ENCODE results near the gene PTF1A.

PTF1A gene, protein sequence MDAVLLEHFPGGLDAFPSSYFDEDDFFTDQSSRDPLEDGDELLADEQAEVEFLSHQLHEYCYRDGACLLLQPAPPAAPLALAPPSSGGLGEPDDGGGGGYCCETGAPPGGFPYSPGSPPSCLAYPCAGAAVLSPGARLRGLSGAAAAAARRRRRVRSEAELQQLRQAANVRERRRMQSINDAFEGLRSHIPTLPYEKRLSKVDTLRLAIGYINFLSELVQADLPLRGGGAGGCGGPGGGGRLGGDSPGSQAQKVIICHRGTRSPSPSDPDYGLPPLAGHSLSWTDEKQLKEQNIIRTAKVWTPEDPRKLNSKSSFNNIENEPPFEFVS

DNA sequence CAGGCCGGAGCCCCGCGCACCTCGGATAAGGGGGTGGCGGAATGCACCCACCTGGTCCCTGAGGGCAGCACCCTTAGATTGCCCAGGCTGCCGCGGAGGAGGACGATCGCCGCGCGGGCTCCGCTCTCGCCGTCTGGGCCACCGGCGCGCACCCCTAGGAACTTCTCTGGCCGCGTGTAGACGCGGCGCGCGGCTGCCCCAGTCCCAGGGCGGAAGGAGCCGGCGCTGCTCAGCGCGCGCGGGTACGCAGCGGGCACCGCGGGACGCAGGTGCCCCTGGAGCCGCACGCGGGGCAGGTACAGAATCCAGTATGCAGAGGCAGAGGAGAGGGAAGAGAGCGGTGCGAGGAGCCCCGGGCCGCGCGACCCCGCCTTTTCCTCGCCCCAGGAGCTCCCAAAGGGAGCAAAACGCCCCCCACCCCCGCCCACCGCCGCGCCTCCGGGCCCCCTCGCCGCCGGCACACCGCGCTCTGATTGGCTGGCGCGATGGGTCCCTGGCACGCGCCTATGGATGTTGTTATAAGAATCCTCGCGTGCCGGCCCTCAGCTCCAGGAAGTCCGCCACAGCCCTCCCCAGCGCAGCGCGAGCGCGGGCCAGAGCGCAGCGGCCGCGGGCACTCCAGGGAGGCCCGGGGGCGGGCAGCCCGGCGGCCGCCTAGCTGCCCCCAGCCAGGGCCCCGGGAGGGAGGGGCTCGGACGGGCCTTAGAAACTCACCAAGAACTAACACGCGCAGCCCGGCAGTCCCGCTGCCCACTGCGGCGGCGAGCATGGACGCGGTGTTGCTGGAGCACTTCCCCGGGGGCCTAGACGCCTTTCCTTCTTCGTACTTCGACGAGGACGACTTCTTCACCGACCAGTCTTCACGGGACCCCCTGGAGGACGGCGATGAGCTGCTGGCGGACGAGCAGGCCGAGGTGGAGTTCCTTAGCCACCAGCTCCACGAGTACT is at the start of gene PTF1A:
PTF1A (plus strand) TSS at position 549 of the 948 bp plus-strand sequence; CDS start at position 768, 219 bp downstream.
- H3K4me3 ChIP-seq (ENCODE audit: low read depth, low read length) = peak within 1 kb of the TSS; percentile 41
- no peak within 1 kb of the TSS for H3K9ac ChIP-seq (ENCODE audit: low read length)
- H3K36me3 ChIP-seq (ENCODE audit: control insufficient read depth, insufficient read depth, low read length) = no peaks in the 10 kb centered on the region
- H3K27me3 ChIP-seq (ENCODE audit: control insufficient read depth, insufficient read depth, low read length) = peaks cover 99% of the 10 kb centered on the region
- no peaks in the 10 kb centered on the region for H3K9me3 ChIP-seq (ENCODE audit: control insufficient read depth, insufficient read depth, low read depth, low read length)
- H3K27ac ChIP-seq (ENCODE audit: low read depth, low read length) = no peak within 1 kb of the TSS
- H3K4me1 ChIP-seq (ENCODE audit: control insufficient read depth, insufficient read depth, low read length) = peaks cover 17% of the 10 kb centered on the region; the same call in 1 of the 2 replicates

DNA sequence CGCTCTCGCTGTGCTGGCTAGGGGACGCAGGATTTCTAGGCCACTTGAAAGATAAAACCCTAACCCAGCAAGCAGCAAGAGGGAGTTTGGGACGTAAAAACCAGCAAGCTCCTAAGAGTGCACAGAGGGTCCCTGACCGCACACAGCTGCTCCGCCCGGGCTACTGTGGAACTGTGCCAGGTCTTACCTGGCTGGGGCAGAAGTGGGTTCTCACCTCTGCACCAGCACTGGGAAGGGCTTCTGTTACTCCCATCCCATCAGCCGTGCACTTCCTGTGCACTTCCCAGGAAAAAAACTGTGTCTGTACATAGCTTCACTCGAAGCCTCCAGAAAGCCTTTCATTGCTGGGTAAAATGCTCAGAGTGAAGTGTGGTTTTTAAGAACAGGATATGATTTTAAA is 45.9 kb upstream of the PTF1A start:
- Histone ChIP-seq H3K4me3 (ENCODE audit: low read depth, low read length) (no peak overlapping the region), H3K9ac (ENCODE audit: low read length) (peak overlapping the region; percentile 48), H3K27ac (ENCODE audit: low read depth, low read length) (no peak overlapping the region), H3K9me3 (ENCODE audit: control insufficient read depth, insufficient read depth, low read depth, low read length) (no peaks in the 10 kb centered on the region), H3K36me3 (ENCODE audit: control insufficient read depth, insufficient read depth, low read length) (no peaks in the 10 kb centered on the region), H3K27me3 (ENCODE audit: control insufficient read depth, insufficient read depth, low read length) (peaks cover 5% of the 10 kb centered on the region; the same call in 1 of the 2 replicates), H3K4me1 (ENCODE audit: control insufficient read depth, insufficient read depth, low read length) (no peaks in the 10 kb centered on the region)

DNA sequence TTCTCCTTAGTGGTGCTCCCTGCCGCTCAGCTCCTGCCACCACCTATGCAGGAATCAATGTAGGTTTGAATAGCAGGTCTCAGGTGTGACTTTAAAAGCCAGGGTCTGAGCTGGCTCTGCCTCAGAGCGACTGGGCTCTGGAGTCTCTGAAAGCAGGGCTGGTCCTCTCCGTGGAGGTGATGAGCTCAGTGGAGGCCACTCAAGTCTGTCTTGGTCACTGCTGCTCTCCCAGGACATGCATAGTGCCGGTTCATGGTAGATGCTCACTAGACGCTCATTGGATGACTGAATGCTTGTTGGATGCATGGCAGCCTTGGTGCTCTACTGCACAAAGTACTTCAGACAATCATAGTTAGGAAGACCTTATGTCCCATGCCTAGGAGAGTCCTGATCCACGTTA is 45.1 kb upstream of the PTF1A start:
- Histone ChIP-seq H3K36me3 (ENCODE audit: control insufficient read depth, insufficient read depth, low read length) (no peaks in the 10 kb centered on the region), H3K27me3 (ENCODE audit: control insufficient read depth, insufficient read depth, low read length) (peaks cover 5% of the 10 kb centered on the region; the same call in 1 of the 2 replicates), H3K27ac (ENCODE audit: low read depth, low read length) (no peak overlapping the region)

DNA sequence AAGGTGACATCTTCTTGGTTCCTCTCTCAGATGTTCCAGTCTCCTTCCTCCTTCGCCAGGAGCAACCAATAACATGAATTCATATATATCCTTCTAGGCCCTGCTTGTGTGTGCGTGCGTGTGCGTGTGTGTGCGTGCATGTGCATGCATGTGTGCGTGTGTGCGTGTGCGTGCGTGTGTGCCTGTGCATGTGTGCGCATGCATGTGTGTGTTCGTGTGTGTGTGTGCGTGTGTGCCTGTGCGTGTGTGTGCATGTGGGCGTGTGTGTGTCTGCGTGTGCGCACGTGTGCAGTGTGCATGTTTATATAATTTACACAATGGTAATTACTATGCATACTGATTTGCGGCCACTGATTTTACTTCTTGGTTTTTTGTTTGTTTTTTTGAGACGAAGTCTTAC is 43.9 kb upstream of the PTF1A start:
- Histone ChIP-seq H3K9ac (ENCODE audit: low read length) (no peak overlapping the region), H3K4me3 (ENCODE audit: low read depth, low read length) (no peak overlapping the region), H3K27ac (ENCODE audit: low read depth, low read length) (no peak overlapping the region), H3K4me1 (ENCODE audit: control insufficient read depth, insufficient read depth, low read length) (no peaks in the 10 kb centered on the region), H3K27me3 (ENCODE audit: control insufficient read depth, insufficient read depth, low read length) (peaks cover 5% of the 10 kb centered on the region; the same call in 1 of the 2 replicates), H3K9me3 (ENCODE audit: control insufficient read depth, insufficient read depth, low read depth, low read length) (no peaks in the 10 kb centered on the region), H3K36me3 (ENCODE audit: control insufficient read depth, insufficient read depth, low read length) (no peaks in the 10 kb centered on the region)

More for the DNA sequence above, 45.1 kb upstream of the PTF1A start:
- no peaks in the 10 kb centered on the region for H3K9me3 ChIP-seq (ENCODE audit: control insufficient read depth, insufficient read depth, low read depth, low read length)
- no peak overlapping the region for H3K4me3 ChIP-seq (ENCODE audit: low read depth, low read length)
- no peaks in the 10 kb centered on the region for H3K4me1 ChIP-seq (ENCODE audit: control insufficient read depth, insufficient read depth, low read length)
- no peak overlapping the region for H3K9ac ChIP-seq (ENCODE audit: low read length)

DNA sequence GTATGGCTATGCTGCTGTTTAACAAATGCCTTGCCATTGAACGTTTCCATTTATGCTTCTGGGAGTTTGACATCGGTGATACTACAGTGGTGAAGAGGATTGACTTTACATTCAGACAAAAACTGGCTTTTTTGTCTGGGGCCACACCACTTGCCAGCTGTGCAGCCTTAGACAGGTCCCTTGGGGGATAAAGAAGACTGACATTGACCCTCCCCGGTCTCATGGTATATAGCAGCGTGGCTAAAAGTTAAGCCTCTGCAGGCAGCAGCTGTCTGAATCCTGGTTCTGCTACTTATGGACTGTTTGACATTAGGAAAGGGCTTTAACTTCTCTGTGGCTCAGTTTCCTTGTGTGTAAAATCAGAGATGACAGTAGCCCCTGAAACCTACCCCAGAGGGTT is 42.0 kb upstream of the PTF1A start:
- H3K4me1 ChIP-seq (ENCODE audit: control insufficient read depth, insufficient read depth, low read length) = no peaks in the 10 kb centered on the region
- peaks cover 7% of the 10 kb centered on the region; the same call in 1 of the 2 replicates for H3K27me3 ChIP-seq (ENCODE audit: control insufficient read depth, insufficient read depth, low read length)
- no peaks in the 10 kb centered on the region for H3K9me3 ChIP-seq (ENCODE audit: control insufficient read depth, insufficient read depth, low read depth, low read length)
- no peaks in the 10 kb centered on the region for H3K36me3 ChIP-seq (ENCODE audit: control insufficient read depth, insufficient read depth, low read length)
- H3K4me3 ChIP-seq (ENCODE audit: low read depth, low read length) = no peak overlapping the region
- H3K27ac ChIP-seq (ENCODE audit: low read depth, low read length) = no peak overlapping the region
- H3K9ac ChIP-seq (ENCODE audit: low read length) = no peak overlapping the region

DNA sequence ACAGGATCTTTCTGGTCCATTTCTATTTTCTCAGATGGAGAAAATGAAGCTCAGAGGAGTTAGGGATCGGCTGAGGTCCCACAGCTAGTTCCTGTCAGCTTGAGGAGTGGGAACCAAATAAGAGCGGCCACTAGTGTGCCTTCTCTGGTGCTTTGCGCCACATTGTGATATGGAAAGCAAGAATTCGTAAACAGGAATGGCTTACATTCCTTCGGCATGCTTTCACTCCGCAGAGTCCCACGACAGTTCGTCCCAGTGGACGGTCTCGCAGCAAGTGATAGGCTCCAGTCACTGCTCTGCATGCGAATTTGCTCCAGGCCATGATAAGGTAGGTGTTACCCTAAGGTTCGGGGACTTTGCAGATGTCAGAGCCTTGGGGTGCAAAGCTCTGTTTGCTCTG is 41.5 kb upstream of the PTF1A start:
- no peaks in the 10 kb centered on the region for H3K4me1 ChIP-seq (ENCODE audit: control insufficient read depth, insufficient read depth, low read length)
- H3K27me3 ChIP-seq (ENCODE audit: control insufficient read depth, insufficient read depth, low read length) = peaks cover 12% of the 10 kb centered on the region; the same call in 1 of the 2 replicates
- no peak overlapping the region for H3K4me3 ChIP-seq (ENCODE audit: low read depth, low read length)
- H3K9ac ChIP-seq (ENCODE audit: low read length) = no peak overlapping the region
- no peaks in the 10 kb centered on the region for H3K9me3 ChIP-seq (ENCODE audit: control insufficient read depth, insufficient read depth, low read depth, low read length)
- no peaks in the 10 kb centered on the region for H3K36me3 ChIP-seq (ENCODE audit: control insufficient read depth, insufficient read depth, low read length)
- H3K27ac ChIP-seq (ENCODE audit: low read depth, low read length) = no peak overlapping the region

DNA sequence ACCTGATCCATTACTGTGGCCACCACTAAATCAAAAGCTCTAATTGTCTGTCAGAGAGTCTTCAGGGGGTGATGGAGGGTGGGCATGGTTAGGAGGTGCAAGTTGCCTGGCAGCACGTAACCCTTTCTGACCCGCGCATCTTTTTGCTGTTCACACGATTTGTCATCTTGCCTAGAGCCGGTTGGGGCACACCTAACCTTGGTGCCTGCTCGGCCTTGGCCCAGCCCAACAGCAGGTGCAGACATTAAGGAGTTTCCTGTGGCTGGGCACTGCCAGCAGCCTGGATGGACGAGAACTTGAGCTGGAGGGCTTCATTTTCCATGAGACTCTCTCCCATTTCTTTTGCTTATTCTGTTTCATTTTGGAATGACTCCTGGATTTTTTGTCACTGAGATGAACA is 41.0 kb upstream of the PTF1A start:
- Histone ChIP-seq H3K27ac (ENCODE audit: low read depth, low read length) (no peak overlapping the region), H3K9me3 (ENCODE audit: control insufficient read depth, insufficient read depth, low read depth, low read length) (no peaks in the 10 kb centered on the region), H3K27me3 (ENCODE audit: control insufficient read depth, insufficient read depth, low read length) (peaks cover 17% of the 10 kb centered on the region; the same call in 1 of the 2 replicates), H3K4me3 (ENCODE audit: low read depth, low read length) (no peak overlapping the region), H3K36me3 (ENCODE audit: control insufficient read depth, insufficient read depth, low read length) (no peaks in the 10 kb centered on the region), H3K9ac (ENCODE audit: low read length) (no peak overlapping the region), H3K4me1 (ENCODE audit: control insufficient read depth, insufficient read depth, low read length) (no peaks in the 10 kb centered on the region)

DNA sequence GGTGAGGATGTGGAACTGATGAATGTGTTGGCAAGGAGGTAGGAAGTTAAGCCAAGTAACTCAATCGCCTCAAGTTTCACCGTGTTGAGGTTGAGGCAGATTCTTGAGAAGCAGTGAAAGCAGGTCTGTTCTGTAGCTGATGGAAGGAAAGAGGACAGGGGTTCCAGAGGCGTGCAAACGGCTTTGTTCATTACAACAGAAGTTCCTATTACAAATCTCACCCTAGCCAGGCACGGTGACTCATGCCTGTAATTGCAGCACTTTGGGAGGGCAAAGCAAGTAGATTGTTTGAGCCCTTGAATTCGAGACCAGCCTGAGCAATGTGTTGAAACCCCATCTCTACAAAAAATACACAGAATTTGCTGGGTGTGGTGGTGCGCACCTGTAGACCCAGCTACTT is 36.9 kb upstream of the PTF1A start:
- H3K36me3 ChIP-seq (ENCODE audit: control insufficient read depth, insufficient read depth, low read length) = no peaks in the 10 kb centered on the region
- no peak overlapping the region for H3K9ac ChIP-seq (ENCODE audit: low read length)
- H3K9me3 ChIP-seq (ENCODE audit: control insufficient read depth, insufficient read depth, low read depth, low read length) = no peaks in the 10 kb centered on the region
- no peak overlapping the region for H3K27ac ChIP-seq (ENCODE audit: low read depth, low read length)
- H3K4me1 ChIP-seq (ENCODE audit: control insufficient read depth, insufficient read depth, low read length) = peaks cover 3% of the 10 kb centered on the region
- H3K27me3 ChIP-seq (ENCODE audit: control insufficient read depth, insufficient read depth, low read length) = peaks cover 30% of the 10 kb centered on the region
- no peak overlapping the region for H3K4me3 ChIP-seq (ENCODE audit: low read depth, low read length)

DNA sequence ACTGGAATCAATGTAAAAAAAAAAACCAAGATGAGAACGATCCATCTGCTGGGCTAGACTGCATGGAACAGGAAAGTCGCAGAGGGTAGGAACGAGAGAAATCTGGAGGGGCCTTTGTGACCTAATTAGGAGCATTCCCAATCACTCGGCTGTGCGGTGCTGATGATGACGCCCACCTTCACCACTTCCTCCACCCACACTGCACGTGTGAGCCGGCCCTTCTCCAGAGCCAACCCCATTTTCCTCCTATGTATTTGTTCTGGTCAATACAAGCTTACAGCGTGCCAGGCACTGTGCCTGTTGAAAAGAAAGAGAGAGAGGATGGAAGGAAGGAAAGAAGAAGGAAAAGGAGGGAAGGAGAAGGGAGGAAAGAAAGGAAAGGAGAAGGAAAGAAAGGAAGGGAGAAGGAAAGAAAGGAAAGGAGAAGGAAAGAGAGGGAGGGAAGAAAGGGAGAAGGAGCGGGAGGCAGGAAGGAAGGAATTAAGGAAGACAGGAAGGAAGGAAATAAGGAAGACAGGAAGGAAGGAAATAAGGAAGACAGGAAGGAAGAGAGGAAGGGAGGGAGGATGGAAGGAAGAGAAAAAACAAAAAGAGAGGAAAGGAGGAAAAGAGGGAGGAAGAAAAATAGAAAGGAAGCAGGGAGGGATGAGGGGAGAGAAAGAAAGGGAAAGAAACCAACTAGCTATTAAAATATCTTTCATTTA is 35.5 kb upstream of the PTF1A start:
- H3K27ac ChIP-seq (ENCODE audit: low read depth, low read length) = no peak overlapping the region
- H3K27me3 ChIP-seq (ENCODE audit: control insufficient read depth, insufficient read depth, low read length) = peaks cover 44% of the 10 kb centered on the region
- H3K36me3 ChIP-seq (ENCODE audit: control insufficient read depth, insufficient read depth, low read length) = no peaks in the 10 kb centered on the region
- peaks cover 3% of the 10 kb centered on the region for H3K4me1 ChIP-seq (ENCODE audit: control insufficient read depth, insufficient read depth, low read length)
- no peaks in the 10 kb centered on the region for H3K9me3 ChIP-seq (ENCODE audit: control insufficient read depth, insufficient read depth, low read depth, low read length)
- no peak overlapping the region for H3K9ac ChIP-seq (ENCODE audit: low read length)
- no peak overlapping the region for H3K4me3 ChIP-seq (ENCODE audit: low read depth, low read length)

DNA sequence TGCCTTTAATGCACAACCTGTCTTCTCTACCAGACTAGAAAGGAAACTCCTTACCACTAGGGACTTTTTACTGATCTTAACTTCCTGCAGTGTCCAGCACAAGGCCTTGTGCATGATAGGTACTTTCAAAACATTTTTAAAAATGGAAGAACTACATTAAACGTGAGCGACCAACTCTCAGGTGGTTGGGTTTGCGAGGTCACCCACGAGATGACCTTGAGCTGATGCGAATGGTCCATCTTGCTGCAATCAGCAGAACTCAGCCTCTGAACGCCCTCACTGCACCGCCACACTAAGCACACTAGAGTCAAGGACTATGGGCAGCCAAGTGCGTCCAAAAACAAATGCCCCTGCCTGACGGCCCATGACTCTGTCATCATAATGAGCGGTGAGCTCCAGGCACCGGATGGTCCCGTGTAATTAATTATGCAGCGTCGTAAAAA is 34.9 kb upstream of the PTF1A start:
- Histone ChIP-seq H3K4me1 (ENCODE audit: control insufficient read depth, insufficient read depth, low read length) (peaks cover 3% of the 10 kb centered on the region), H3K27ac (ENCODE audit: low read depth, low read length) (no peak overlapping the region), H3K4me3 (ENCODE audit: low read depth, low read length) (no peak overlapping the region), H3K27me3 (ENCODE audit: control insufficient read depth, insufficient read depth, low read length) (peaks cover 51% of the 10 kb centered on the region), H3K9ac (ENCODE audit: low read length) (no peak overlapping the region), H3K36me3 (ENCODE audit: control insufficient read depth, insufficient read depth, low read length) (no peaks in the 10 kb centered on the region), H3K9me3 (ENCODE audit: control insufficient read depth, insufficient read depth, low read depth, low read length) (no peaks in the 10 kb centered on the region)
